ENCODE results near the gene TSHZ2. TPM values are rescaled to one million over a fixed set of nuclear protein-coding genes. Genes with fewer than 3 reads are reported as not detected.

Gene TSHZ2
- polyA plus RNA-seq, 1 donor from 2014 or later: 4.6 TPM

GRCh38 chr20:53133125-53133524, 161.0 kb downstream of the TSHZ2 start:
- H3K9me2 ChIP-seq (ENCODE audit: insufficient read depth, low read length): no peaks in the 10 kb centered on the region
- H3K27me3 ChIP-seq (ENCODE audit: insufficient read depth, low read depth, low read length): no peaks in the 10 kb centered on the region
- no peak for TF ChIP-seq REST (IDR thresholded peaks at IDR 0.05; ENCODE audit: borderline replicate concordance)
- no peak for TF ChIP-seq SMC3 (conservative IDR thresholded peaks at IDR 0.05; ENCODE audit: poor library complexity)
- no peak for TF ChIP-seq CTCF (IDR thresholded peaks at IDR 0.05; ENCODE audit: poor library complexity, severe bottlenecking)
- TF ChIP-seq EZH2 (IDR thresholded peaks at IDR 0.05; ENCODE audit: borderline replicate concordance, insufficient read depth, low read length, poor library complexity, severe bottlenecking): no peak
- H3K9ac ChIP-seq (ENCODE audit: low read length): no peak overlapping the region
- H3K79me2 ChIP-seq (replicated peaks; ENCODE audit: insufficient read depth, low read length): no peaks in the 10 kb centered on the region
- no peak overlapping the region for H2AFZ ChIP-seq (ENCODE audit: low read depth, low read length)
- no peaks in the 10 kb centered on the region for H3K9me3 ChIP-seq (ENCODE audit: low read length)
- H3K36me3 ChIP-seq (ENCODE audit: insufficient read depth, low read length): no peaks in the 10 kb centered on the region
- no peaks in the 10 kb centered on the region for H3F3A ChIP-seq (ENCODE audit: insufficient read depth, low read length, poor library complexity, severe bottlenecking)
- H3K27ac ChIP-seq (ENCODE audit: low read length): no peak overlapping the region
- H4K20me1 ChIP-seq (ENCODE audit: insufficient read depth): no peaks in the 10 kb centered on the region
- H3K4me2 ChIP-seq (ENCODE audit: low read length): no peak overlapping the region
- H3K4me3 ChIP-seq (ENCODE audit: low read length): no peak overlapping the region

- no peaks in the 10 kb centered on the region for H3K79me2 ChIP-seq (replicated peaks; ENCODE audit: insufficient read depth, low read length)
- no peak overlapping the region for H3K9ac ChIP-seq (ENCODE audit: low read length)
- H4K20me1 ChIP-seq (ENCODE audit: insufficient read depth): no peaks in the 10 kb centered on the region
- no peak overlapping the region for H2AFZ ChIP-seq (ENCODE audit: low read depth, low read length)
- H3K27ac ChIP-seq (ENCODE audit: low read length): no peak overlapping the region
- no peaks in the 10 kb centered on the region for H3K27me3 ChIP-seq (ENCODE audit: insufficient read depth, low read depth, low read length)
- H3K4me3 ChIP-seq (ENCODE audit: low read length): no peak overlapping the region
- H3F3A ChIP-seq (ENCODE audit: insufficient read depth, low read length, poor library complexity, severe bottlenecking): no peaks in the 10 kb centered on the region
- no peak for TF ChIP-seq SMC3 (conservative IDR thresholded peaks at IDR 0.05; ENCODE audit: poor library complexity)
- no peak for TF ChIP-seq EZH2 (IDR thresholded peaks at IDR 0.05; ENCODE audit: borderline replicate concordance, insufficient read depth, low read length, poor library complexity, severe bottlenecking)
- TF ChIP-seq CTCF (IDR thresholded peaks at IDR 0.05; ENCODE audit: poor library complexity, severe bottlenecking): no peak
- TF ChIP-seq RAD21 (conservative IDR thresholded peaks at IDR 0.05): no peak
- TF ChIP-seq TAF1 (IDR thresholded peaks at IDR 0.05; ENCODE audit: low read depth): no peak
- no peak for TF ChIP-seq EP300 (conservative IDR thresholded peaks at IDR 0.05; ENCODE audit: poor library complexity, severe bottlenecking)
- no peak for TF ChIP-seq MXI1 (conservative IDR thresholded peaks at IDR 0.05; ENCODE audit: poor library complexity, severe bottlenecking)
- no peak for TF ChIP-seq REST (IDR thresholded peaks at IDR 0.05; ENCODE audit: borderline replicate concordance)
- H3K36me3 ChIP-seq (ENCODE audit: insufficient read depth, low read length): no peaks in the 10 kb centered on the region
- H3K9me2 ChIP-seq (ENCODE audit: insufficient read depth, low read length): no peaks in the 10 kb centered on the region
- no peak overlapping the region for H3K4me2 ChIP-seq (ENCODE audit: low read length)
- H3K9me3 ChIP-seq (ENCODE audit: low read length): no peaks in the 10 kb centered on the region
Measured at GRCh38 chr20:53133628-53134027, 161.5 kb downstream of the TSHZ2 start.
